GM06990 (cell line): ENCODE results near the gene SLC39A8.

Experiments
- DNase-seq: peaks from one replicate; pipeline ENCODE4 v3.0.0-alpha.2; 2011; ENCODE audit not compliant: insufficient read length; ENCODE audit errors: extremely low read depth
- H3K27me3 ChIP-seq: replicated peaks from 2 replicates; pipeline ENCODE4 v1.6.0; 2011; ENCODE audit warnings: low read length; ENCODE audit not compliant: control insufficient read depth, insufficient read depth
- H3K36me3 ChIP-seq: 2 replicates; pipeline ENCODE4 v1.5.1; 2011; ENCODE audit warnings: low read length; ENCODE audit not compliant: control insufficient read depth, insufficient read depth
- H3K4me3 ChIP-seq: replicated peaks from 2 replicates; pipeline ENCODE4 v1.5.1; 2011; ENCODE audit warnings: low read depth, mild to moderate bottlenecking, control low read depth, low read length
- TF ChIP-seq, protein P1 (sequence below): IDR thresholded peaks from 2 replicates; pipeline ENCODE4 v1.5.1; 2011; ENCODE audit warnings: low read length, control low read depth, mild to moderate bottlenecking, inconsistent platforms; ENCODE audit not compliant: insufficient read depth, poor library complexity, severe bottlenecking

SLC39A8 gene

DNA sequence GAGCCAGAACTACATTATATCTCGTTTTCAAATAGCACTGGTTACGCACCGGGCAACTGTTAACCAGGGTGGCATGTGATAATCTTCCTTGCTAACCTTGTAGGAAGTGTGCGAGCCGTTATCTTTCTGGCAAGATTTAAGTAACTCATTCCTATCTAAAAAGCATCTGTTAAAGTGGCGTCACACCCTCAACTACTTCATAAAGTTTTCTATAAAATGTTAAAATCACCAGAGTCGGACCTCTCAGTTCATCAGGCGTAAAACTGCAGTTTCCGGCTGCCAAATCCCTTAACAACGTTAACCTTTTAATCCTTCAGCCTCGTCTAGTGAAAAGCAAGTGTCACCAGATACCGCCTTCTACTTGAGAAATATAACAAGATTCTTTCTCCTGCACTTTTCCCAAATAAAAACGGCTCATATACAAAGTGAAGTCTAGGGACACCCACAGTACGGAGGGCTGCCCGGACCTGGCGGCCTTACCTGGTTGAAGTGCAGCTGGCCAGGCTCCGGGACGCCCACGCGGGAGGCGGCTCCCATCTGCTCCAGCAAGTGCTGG lies 1.2 kb downstream of the SLC39A8 start:
- peak; percentile 6 for DNase-seq
- Histone ChIP-seq H3K27me3 (no peaks in the 10 kb centered on the region), H3K4me3 (peak overlapping the region; percentile 64)

DNA sequence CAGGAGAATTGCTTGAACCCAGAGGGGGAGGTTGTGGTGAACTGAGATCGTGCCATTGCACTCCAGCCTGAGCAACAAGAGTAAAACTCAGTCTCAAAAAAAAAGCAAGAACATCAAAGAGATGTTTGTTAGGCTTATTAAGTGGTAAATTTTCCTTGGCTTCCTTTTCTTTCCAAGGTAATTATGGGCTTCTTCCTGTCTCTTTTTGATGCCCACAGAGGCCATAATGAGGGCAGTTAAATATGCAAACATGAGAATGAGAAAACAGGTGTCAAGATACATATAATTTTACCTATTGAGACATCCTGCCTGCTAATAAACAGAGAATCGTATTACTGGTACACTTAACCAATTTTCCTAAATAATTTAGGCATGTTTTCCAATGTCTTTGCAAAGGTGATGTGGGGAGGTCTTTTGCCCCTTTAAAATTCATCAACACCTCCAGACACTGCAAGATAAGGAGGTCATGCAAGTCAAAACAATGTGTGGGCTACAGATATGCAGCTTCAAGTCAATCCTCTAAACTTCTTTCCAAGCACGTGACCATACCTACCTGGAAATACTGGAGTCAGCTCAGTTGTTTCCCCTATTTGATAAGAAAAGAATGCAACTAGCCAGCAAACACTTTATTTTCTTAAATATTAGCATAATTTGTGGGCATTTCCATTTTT lies 2.7 kb downstream of the SLC39A8 start:
- no peak for DNase-seq
- TF ChIP-seq, protein P1, sequence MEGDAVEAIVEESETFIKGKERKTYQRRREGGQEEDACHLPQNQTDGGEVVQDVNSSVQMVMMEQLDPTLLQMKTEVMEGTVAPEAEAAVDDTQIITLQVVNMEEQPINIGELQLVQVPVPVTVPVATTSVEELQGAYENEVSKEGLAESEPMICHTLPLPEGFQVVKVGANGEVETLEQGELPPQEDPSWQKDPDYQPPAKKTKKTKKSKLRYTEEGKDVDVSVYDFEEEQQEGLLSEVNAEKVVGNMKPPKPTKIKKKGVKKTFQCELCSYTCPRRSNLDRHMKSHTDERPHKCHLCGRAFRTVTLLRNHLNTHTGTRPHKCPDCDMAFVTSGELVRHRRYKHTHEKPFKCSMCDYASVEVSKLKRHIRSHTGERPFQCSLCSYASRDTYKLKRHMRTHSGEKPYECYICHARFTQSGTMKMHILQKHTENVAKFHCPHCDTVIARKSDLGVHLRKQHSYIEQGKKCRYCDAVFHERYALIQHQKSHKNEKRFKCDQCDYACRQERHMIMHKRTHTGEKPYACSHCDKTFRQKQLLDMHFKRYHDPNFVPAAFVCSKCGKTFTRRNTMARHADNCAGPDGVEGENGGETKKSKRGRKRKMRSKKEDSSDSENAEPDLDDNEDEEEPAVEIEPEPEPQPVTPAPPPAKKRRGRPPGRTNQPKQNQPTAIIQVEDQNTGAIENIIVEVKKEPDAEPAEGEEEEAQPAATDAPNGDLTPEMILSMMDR = no peak
- Histone ChIP-seq H3K4me3 (peak overlapping the region; percentile 64), H3K27me3 (no peaks in the 10 kb centered on the region), H3K36me3 (no peaks in the 10 kb centered on the region)

More for the DNA sequence above, 1.2 kb downstream of the SLC39A8 start:
- TF ChIP-seq, protein P1 = no peak
- H3K36me3 ChIP-seq = no peaks in the 10 kb centered on the region

DNA sequence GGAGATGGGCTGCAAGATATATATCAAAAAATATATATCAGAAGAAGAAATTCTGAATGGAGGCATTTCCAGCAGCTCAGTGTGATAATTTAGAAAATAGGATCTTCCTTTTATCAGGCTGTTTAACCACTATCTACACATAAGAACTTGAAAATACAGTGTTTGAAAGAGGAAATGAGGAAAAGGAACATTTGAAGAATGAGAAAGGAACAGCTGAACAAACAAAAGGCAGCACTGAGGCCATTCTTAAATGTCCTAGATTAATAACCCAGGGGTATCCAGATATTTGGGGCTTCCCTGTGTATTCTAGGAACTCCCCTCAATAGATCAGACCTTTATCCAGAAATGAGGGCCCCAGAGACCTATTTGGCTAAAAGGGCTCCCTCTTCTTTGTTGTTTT lies 4.1 kb downstream of the SLC39A8 start:
- Histone ChIP-seq H3K27me3 (no peaks in the 10 kb centered on the region), H3K4me3 (no peak overlapping the region; the same call in 1 of the 2 replicates), H3K36me3 (no peaks in the 10 kb centered on the region)
- no peak for DNase-seq
- TF ChIP-seq, protein P1 = no peak

DNA sequence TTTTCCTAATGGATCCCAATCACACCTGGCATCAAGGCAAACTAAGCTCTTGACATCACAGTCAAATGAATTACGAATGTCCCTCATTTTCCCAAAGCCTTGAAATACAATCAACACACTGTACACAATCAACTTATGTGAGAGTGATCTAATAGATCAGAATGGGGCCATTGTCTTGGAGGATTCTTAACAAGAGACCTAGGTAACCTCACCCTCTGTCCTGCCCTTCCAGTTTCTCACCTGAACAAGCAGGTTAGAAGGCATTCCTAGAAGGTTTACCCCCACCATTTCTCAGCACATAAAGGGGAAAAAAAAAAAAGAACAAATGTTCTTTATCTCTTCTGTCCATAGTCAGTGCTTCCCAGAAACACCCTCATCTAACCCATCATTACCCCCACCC lies 6.3 kb downstream of the SLC39A8 start:
- TF ChIP-seq, protein P1 = no peak
- no peaks in the 10 kb centered on the region for H3K36me3 ChIP-seq
- no peak overlapping the region for H3K4me3 ChIP-seq
- DNase-seq = no peak
- no peaks in the 10 kb centered on the region for H3K27me3 ChIP-seq

DNA sequence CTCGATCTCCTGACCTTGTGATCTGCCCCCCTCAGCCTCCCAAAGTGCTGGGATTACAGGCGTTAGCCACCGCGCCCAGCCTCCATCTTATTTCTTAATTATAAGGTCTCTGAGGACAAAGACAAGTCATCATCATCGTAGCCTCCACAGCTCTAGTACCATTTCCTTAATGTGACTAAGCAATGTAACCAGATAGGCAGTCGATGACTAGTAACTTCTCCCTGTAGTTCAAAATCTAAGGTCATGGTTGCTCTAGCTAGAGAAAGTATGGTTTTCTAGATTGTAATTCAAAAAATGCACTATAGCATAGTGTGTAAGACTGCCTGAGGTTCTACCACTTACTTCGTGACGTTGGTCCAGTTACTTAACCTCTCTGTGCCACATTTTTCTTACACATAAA lies 6.9 kb downstream of the SLC39A8 start:
- H3K27me3 ChIP-seq = no peaks in the 10 kb centered on the region
- no peak overlapping the region for H3K4me3 ChIP-seq
- DNase-seq = no peak
- H3K36me3 ChIP-seq = no peaks in the 10 kb centered on the region
- TF ChIP-seq, protein P1 = no peak
